Measurements from ENCODE around the gene CRACR2A.

The CRACR2A gene

DNA sequence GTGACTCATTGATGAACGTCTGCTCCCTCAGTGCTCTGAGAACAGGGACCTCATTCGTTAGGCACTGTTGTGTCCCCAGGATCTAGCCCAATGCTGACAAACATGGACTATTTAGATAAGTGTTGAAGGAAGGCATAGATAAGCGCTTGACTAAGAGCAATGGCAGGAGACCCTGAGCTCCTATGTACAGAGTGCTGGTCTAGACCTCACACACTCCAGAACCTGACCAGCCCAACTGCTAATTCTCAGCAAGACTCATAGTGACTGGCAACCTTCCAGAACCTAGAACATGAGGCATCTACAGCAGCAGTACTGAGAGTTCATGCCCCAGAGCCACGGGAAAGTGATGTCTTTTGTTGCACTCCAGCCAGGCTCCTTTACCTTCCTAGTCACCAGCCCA, 69.2 kb downstream of the CRACR2A start:
- no peaks in the 10 kb centered on the region for H3K9me2 ChIP-seq (replicated peaks; ENCODE audit: insufficient read depth, low read length)
- no peak overlapping the region for H3K27ac ChIP-seq (ENCODE audit: low read length)
- no peaks in the 10 kb centered on the region for H3K9me3 ChIP-seq (replicated peaks; ENCODE audit: insufficient read depth, low read length)
- H4K20me1 ChIP-seq (ENCODE audit: insufficient read depth, low read length), result no peaks in the 10 kb centered on the region
- H3K4me2 ChIP-seq (ENCODE audit: low read depth, low read length), result no peak overlapping the region
- no peaks in the 10 kb centered on the region for H3F3A ChIP-seq (ENCODE audit: insufficient read depth, low read length)
- H3K4me3 ChIP-seq (ENCODE audit: low read length), result no peak overlapping the region
- no peak for DNase-seq
- no peaks in the 10 kb centered on the region for H3K4me1 ChIP-seq (ENCODE audit: low read length)
- TF ChIP-seq, protein P1, sequence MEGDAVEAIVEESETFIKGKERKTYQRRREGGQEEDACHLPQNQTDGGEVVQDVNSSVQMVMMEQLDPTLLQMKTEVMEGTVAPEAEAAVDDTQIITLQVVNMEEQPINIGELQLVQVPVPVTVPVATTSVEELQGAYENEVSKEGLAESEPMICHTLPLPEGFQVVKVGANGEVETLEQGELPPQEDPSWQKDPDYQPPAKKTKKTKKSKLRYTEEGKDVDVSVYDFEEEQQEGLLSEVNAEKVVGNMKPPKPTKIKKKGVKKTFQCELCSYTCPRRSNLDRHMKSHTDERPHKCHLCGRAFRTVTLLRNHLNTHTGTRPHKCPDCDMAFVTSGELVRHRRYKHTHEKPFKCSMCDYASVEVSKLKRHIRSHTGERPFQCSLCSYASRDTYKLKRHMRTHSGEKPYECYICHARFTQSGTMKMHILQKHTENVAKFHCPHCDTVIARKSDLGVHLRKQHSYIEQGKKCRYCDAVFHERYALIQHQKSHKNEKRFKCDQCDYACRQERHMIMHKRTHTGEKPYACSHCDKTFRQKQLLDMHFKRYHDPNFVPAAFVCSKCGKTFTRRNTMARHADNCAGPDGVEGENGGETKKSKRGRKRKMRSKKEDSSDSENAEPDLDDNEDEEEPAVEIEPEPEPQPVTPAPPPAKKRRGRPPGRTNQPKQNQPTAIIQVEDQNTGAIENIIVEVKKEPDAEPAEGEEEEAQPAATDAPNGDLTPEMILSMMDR (IDR thresholded peaks at IDR 0.05; ENCODE audit: low read length), result no peak
- TF ChIP-seq EZH2 (optimal IDR thresholded peaks at IDR 0.05; ENCODE audit: low read depth, low read length) (no peak), EZH2phosphoT487 (IDR thresholded peaks at IDR 0.05; ENCODE audit: low read length) (no peak)
- no peaks in the 10 kb centered on the region for H3K79me2 ChIP-seq (ENCODE audit: low read length)
- no peak overlapping the region for H2AFZ ChIP-seq (ENCODE audit: low read length)
- no peaks in the 10 kb centered on the region for H3K36me3 ChIP-seq (replicated peaks; ENCODE audit: insufficient read depth, low read length)
- no peaks in the 10 kb centered on the region for H3K27me3 ChIP-seq (replicated peaks; ENCODE audit: insufficient read depth, low read length)
- H3K9ac ChIP-seq (ENCODE audit: low read length), result no peak overlapping the region

DNA sequence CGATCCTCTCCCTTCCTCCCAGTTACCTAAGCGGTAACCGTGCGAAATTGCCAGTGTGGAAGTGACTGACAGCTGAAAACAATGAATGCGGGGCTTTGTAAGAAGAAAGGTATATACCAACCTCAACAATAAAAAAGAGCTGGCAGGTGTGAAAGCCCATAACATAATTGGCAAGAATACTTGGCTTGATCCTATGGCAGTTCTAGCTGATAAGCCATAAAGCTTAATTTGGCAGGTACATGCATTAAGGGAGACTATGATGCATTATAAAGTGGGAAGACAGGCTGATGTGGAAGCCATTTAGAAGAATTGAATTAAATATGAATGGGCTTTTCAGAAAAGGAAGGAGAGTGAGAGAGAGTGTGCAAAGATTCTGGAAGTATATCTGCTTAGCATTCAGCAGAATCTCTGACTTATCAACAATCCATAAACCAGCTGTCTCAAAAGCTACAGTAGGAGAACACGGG, 71.3 kb downstream of the CRACR2A start:
- TF ChIP-seq EZH2 (optimal IDR thresholded peaks at IDR 0.05; ENCODE audit: low read depth, low read length), result no peak
- TF ChIP-seq EZH2phosphoT487 (IDR thresholded peaks at IDR 0.05; ENCODE audit: low read length), result no peak
- TF ChIP-seq, protein P1 (IDR thresholded peaks at IDR 0.05; ENCODE audit: low read length), result no peak
- Histone ChIP-seq H3K4me3 (ENCODE audit: low read length) (no peak overlapping the region), H3K9me2 (replicated peaks; ENCODE audit: insufficient read depth, low read length) (no peaks in the 10 kb centered on the region), H3K36me3 (replicated peaks; ENCODE audit: insufficient read depth, low read length) (no peaks in the 10 kb centered on the region), H3K27me3 (replicated peaks; ENCODE audit: insufficient read depth, low read length) (no peaks in the 10 kb centered on the region), H3K9ac (ENCODE audit: low read length) (no peak overlapping the region), H3K27ac (ENCODE audit: low read length) (no peak overlapping the region), H4K20me1 (ENCODE audit: insufficient read depth, low read length) (no peaks in the 10 kb centered on the region), H3K4me2 (ENCODE audit: low read depth, low read length) (no peak overlapping the region), H3K9me3 (replicated peaks; ENCODE audit: insufficient read depth, low read length) (no peaks in the 10 kb centered on the region), H3F3A (ENCODE audit: insufficient read depth, low read length) (no peaks in the 10 kb centered on the region), H2AFZ (ENCODE audit: low read length) (no peak overlapping the region), H3K4me1 (ENCODE audit: low read length) (no peaks in the 10 kb centered on the region), H3K79me2 (ENCODE audit: low read length) (no peaks in the 10 kb centered on the region)
- DNase-seq, result no peak

DNA sequence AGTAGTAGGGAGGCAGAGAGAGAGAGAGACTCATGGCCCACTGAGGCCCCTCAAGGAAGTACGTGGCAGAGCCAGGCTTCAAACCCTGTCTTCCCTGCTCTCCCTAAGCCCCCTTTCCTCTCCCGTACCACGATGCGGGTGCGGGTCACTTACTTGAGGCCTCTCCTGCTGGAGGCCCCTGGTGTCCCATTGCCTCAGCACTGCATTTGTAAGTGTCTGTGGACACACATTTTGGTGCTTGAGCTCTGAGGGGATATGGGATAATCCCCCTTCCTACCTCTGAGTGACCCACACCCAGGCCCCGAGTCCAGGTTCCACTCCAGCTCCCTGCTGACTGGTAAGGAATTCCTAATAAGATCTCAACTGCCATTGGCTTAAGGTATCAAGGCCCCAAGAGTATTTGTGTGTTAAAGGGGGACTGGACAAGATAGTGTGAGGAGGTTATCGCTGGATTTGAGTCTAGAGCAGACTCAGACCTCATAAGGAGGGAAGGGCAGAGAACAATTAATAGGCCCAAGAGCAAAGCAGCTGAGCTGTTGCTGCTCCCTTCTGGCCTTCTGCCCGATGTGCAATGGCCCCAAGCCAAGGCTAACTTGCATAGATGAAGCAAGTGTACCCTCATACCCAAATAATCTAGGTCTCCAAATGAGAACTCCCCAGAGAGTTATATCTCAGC, 71.9 kb downstream of the CRACR2A start:
- H4K20me1 ChIP-seq (ENCODE audit: insufficient read depth, low read length), result no peaks in the 10 kb centered on the region
- no peaks in the 10 kb centered on the region for H3K9me3 ChIP-seq (replicated peaks; ENCODE audit: insufficient read depth, low read length)
- no peaks in the 10 kb centered on the region for H3K9me2 ChIP-seq (replicated peaks; ENCODE audit: insufficient read depth, low read length)
- no peak overlapping the region for H3K9ac ChIP-seq (ENCODE audit: low read length)
- H3K4me3 ChIP-seq (ENCODE audit: low read length), result no peak overlapping the region
- H3K27ac ChIP-seq (ENCODE audit: low read length), result no peak overlapping the region
- H3K36me3 ChIP-seq (replicated peaks; ENCODE audit: insufficient read depth, low read length), result no peaks in the 10 kb centered on the region
- no peak overlapping the region for H2AFZ ChIP-seq (ENCODE audit: low read length)
- DNase-seq, result no peak
- H3K4me2 ChIP-seq (ENCODE audit: low read depth, low read length), result no peak overlapping the region
- H3F3A ChIP-seq (ENCODE audit: insufficient read depth, low read length), result no peaks in the 10 kb centered on the region
- H3K27me3 ChIP-seq (replicated peaks; ENCODE audit: insufficient read depth, low read length), result no peaks in the 10 kb centered on the region
- no peaks in the 10 kb centered on the region for H3K79me2 ChIP-seq (ENCODE audit: low read length)
- TF ChIP-seq EZH2phosphoT487 (IDR thresholded peaks at IDR 0.05; ENCODE audit: low read length) (no peak), EZH2 (optimal IDR thresholded peaks at IDR 0.05; ENCODE audit: low read depth, low read length) (no peak)
- TF ChIP-seq, protein P1 (IDR thresholded peaks at IDR 0.05; ENCODE audit: low read length), result no peak
- H3K4me1 ChIP-seq (ENCODE audit: low read length), result no peaks in the 10 kb centered on the region

Data from MM.1S (cell line).